Breast epithelium (tissue), 3 donors: ENCODE results near the gene GATB.

Source experiments
- POLR2A ChIP-seq: fragments of 450-650 bp; IDR thresholded peaks from one replicate; pipeline ENCODE4 v1.6.1; 2016; ENCODE audit warnings: antibody characterized with exemption, mild to moderate bottlenecking, moderate library complexity
- POLR2AphosphoS5 ChIP-seq, 3 donors: sonication (generic); formaldehyde crosslinking; IDR thresholded peaks; one replicate each; pipeline ENCODE4 v1.6.1; 2017; ENCODE audit warnings: antibody characterized with exemption in 3 of 3
- TF ChIP-seq, protein P1 (sequence below), 3 donors: fragments of 450-650 bp; IDR thresholded peaks; one replicate each; pipeline ENCODE4 v1.5.1; 2016 to 2017; ENCODE audit warnings: antibody characterized with exemption in 3 of 3, mild to moderate bottlenecking in 3 of 3, moderate library complexity in 3 of 3

DNA sequence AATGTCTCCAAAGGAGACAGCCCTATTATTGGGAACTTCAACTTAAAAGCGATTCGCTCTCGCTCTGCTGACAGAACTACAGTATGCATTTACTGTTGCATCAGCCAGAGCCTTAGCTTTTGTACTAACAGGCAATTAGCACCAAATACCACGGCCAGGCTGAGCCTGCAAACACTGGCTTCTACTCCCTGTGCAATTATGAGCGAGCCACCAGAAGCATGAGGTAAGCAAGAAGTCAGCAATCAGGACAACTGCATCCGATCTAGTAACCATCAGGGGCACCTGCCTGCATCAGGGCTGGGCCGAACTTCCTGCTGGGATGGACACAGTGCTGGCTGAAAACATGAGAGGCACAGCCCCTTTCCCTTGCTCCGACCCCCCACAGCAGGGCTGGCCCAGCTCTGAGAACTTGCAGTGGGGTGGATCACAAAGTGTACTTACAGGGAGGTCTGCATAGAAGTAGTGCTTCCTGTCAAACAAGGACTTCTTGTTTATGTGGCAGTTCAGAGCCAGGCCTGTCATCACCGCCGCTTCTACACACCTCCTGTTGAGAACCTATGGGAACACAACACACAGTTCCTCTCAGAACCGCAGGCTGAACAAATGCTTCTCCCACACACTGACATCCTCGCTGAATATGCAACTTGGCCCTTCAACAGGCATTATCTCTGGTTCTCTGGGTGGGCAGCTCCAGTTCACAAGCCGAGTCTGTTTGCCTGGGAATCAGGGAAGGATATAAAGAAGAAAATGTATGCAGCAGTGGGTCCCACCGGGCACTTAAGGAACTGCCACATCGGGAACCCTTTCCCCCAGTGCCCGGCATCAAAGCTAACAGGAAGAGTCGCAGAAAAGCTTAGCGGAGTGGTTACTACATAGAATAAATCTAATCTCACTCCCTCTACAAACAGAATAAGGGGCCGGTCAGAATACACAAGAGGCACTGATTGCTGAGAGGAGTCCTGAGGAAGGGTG lies 41.5 kb downstream of the GATB start:
- TF ChIP-seq, protein P1, sequence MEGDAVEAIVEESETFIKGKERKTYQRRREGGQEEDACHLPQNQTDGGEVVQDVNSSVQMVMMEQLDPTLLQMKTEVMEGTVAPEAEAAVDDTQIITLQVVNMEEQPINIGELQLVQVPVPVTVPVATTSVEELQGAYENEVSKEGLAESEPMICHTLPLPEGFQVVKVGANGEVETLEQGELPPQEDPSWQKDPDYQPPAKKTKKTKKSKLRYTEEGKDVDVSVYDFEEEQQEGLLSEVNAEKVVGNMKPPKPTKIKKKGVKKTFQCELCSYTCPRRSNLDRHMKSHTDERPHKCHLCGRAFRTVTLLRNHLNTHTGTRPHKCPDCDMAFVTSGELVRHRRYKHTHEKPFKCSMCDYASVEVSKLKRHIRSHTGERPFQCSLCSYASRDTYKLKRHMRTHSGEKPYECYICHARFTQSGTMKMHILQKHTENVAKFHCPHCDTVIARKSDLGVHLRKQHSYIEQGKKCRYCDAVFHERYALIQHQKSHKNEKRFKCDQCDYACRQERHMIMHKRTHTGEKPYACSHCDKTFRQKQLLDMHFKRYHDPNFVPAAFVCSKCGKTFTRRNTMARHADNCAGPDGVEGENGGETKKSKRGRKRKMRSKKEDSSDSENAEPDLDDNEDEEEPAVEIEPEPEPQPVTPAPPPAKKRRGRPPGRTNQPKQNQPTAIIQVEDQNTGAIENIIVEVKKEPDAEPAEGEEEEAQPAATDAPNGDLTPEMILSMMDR (IDR thresholded peaks at IDR 0.05) = no peak
- no peak for TF ChIP-seq POLR2A
- TF ChIP-seq POLR2AphosphoS5 (IDR thresholded peaks at IDR 0.05) = no peak
